Islet precursor cell (in vitro differentiated cells): ENCODE measurements around the gene EFNA5.
"Not testable (repeated sequence)": the region's sequence is repeated elsewhere in the genome, so short reads cannot be mapped to it uniquely, and the experiment has no call there.

Source experiments
- DNase-seq: peaks from one replicate; pipeline ENCODE4 v3.0.0-alpha.2; 2018

Gene EFNA5

DNA sequence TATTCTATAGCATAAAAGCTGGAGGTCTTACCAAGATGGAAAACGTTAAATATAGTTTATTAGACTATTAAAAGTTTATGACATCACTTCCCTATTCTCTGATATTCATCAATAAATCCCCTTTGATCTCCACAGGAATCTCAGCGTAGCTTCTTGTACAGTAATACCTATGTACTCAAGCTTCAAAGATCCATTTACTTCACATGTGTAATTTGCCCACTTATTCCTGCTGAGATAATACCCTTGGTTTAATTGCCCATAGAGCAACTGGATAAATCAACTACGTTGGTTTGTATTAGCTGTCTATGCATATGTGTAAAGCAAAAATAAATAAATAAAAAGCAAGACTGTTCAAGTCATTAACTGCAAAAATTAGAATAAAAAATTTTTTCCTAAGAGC, 219.7 kb downstream of the EFNA5 start:
- no peak for DNase-seq

GRCh38 chr5:107450531-107450930, 220.2 kb downstream of the EFNA5 start:
- no peak for DNase-seq

GRCh38 chr5:107449369-107449768, 221.4 kb downstream of the EFNA5 start:
- DNase-seq: no peak

GRCh38 chr5:107447587-107447986, 223.2 kb downstream of the EFNA5 start:
- DNase-seq: no peak

GRCh38 chr5:107446972-107447371, 223.8 kb downstream of the EFNA5 start:
- DNase-seq: no peak

- no peak for DNase-seq
Measured at GRCh38 chr5:107444300-107444699, 226.4 kb downstream of the EFNA5 start.

DNA sequence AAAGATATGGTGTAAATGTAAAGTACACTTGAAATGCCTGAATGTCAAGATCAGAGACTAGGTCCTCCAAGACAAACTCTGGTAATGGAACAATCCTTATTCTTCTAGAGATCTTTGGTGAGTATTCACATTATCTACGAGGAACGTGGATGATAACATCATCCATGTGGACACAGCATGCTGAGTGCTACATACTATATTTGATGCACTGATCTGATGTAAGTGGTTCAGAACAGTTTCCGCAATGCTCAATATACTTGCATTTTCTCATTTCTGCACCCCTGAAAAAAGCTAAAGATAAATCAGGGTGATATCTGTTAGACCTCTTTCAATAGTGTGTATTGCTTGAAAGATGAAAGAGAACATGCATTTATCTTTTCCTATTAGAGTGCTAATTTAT, 226.8 kb downstream of the EFNA5 start:
- DNase-seq: no peak

GRCh38 chr5:107442452-107442851, 228.3 kb downstream of the EFNA5 start:
- DNase-seq: no peak

DNA sequence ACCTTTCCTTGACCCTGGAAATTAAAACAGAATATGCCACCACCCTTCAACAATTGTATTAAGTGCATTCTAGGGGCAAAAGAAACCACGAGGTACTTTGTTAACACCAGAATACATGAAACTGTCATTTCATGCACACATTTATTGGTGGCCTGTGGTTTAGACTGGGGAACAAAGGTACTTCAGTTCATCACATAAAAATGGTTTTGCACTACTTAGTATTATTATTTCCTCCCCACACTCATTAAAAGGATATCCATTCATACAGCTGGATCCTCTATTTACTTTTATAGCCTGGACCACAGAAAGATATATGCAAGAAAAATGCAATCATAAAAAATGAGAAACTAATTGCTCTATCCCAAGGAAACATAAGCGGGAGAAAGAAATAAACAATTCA, 230.9 kb downstream of the EFNA5 start:
- DNase-seq: no peak

DNA sequence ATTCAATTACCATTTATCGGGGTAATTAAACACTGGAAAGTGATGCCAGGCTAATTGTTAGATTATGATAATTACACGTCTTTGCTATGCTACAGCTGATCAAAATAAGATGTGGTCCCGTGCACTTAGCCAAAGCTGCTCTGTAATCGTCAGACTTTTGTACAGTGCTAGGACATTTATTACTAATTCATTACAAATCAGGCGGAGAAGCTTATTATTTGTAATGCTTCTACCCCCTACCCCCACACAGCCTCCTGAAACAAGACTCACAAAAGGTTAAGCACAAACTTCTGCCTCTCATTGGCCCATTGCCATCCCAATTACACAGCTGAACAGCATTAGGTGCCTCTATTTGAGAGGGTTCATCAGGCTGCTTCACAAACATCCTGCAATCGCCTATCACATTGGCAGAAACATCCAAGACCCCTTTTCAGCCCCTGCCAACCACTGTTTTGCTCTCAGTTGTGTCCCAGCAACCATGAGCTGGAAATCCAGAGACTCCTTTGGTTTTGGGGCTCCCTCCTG, 232.7 kb downstream of the EFNA5 start:
- DNase-seq: no peak

DNA sequence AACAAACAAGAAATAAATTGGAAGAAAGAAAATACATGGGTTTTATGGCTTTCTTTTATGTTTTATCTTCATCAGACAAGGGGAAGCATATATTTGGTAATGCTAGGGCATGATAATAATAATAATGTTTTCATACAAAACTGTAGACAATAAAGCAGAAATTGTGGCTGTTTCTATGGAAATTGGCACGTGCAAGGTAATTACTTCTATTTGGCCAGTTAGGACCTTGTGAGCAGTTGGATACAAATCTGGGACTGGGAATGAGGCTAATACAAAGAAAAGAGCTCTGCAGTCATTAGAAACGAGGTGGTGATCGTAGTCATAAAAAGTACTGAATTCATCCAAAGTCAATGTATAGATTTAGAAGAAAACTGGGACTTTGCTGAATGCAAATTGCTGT, 233.6 kb downstream of the EFNA5 start:
- DNase-seq: no peak

DNA sequence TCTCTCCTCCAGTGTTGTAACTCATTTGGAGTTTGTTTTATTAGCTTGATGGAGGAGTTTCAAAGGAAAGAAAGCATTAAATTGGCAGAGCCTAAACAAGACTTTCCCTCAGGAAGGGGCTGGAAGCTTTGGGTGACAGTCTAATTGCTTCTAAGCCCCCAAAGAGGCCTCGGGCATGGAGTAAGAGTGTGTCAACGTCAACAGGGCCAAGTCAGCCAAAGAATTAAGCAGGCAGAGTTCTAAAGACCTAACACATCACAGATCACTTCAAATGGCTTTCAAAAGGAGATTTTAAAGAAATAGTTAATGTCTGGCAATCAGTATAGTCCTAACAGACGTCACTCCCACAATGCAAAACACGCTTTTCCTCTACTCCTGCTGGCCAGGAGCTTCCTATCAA, 234.5 kb downstream of the EFNA5 start:
- DNase-seq: no peak

- no peak for DNase-seq
Measured at GRCh38 chr5:107435061-107435460, 235.7 kb downstream of the EFNA5 start.

- DNase-seq: not testable (repeated sequence)
Measured at GRCh38 chr5:107433646-107434045, 237.1 kb downstream of the EFNA5 start.

- DNase-seq: no peak
Measured at GRCh38 chr5:107431998-107432397, 238.7 kb downstream of the EFNA5 start.

- no peak for DNase-seq
Measured at GRCh38 chr5:107431536-107431935, 239.2 kb downstream of the EFNA5 start.

DNA sequence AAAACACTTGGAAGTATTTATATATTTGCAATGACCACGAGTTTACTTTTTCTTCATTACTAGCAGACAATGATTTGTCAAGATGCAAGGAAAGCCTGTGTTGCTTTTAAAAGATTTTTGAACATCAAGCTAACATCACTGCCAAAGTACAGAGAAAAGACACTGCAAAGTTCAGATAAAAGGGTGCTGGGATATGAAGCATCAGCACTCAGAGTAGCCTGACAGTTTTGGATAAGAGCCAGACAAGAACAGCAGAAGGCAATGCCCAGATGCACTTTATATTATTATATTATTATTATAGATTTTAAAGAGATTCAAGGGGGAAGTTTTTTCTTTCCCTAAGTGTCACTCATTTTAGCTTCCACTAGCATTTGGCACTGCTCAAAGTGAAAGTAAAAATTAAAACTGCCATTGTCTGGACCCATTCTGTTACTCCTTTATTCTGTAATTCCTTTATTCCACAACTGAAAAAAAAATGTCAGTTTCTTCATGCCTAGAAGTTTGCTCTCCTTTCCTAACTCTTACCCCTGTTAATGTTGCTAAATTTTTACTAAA, 240.6 kb downstream of the EFNA5 start:
- DNase-seq: no peak

DNA sequence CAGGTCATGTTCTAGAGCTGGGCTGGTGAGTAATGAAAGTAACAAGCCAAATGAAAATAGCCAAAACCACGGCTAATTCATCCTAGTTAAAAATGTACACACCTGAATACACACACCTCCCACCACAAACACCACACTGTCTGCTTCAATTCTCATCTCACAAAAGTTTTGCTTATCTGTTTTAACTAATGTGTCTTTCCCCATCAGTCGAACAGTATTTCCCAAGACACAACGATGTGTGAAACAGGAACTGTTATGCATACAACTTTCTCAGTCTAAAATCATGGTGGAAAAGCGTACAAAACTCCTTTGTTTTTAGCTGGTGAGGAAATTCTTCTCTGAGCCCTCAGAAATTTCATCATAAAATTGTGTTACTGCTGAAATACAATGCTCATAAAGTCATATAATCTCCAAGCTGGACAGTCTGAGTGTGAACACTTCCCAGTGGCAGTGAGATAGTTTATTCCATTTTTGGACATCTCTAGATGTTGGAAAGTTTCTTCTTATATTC, 242.4 kb downstream of the EFNA5 start:
- DNase-seq: no peak

DNA sequence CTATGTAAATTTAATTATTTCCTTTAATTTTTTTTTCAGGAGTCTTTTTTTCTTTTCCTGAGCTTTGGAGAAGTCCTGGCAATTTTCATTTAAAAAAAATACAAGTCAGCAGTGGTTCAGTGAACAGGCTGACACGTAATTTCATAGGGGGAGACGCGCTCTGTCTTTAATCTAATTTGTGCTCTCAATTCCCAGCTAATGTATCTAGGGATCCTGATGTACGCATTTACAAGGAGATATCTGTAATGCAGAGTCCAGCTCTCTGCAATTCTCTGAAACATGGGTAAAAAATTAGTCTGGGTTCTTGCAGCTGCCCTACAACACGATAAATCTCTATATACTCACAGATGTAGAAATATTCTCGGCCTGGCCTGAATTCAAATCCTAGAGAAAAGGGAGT, 243.9 kb downstream of the EFNA5 start:
- no peak for DNase-seq

DNA sequence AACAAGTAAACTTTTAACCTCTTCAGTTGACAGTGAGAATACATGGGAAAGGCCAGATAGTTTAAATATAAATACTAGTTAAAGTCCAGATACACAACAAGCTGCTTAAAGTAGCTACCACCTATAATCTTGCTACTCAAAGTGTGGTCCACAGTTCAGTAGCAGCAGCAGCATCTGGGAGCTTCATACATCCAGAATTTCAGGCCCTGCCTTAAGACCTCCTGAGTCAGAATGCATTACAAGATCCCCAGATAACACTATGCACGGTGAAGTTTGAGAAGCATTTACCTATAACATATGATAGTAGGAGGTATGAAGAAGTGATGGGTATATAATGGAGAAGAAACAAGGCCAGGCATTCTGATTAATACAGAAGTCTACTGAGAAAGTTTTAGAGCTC, 244.5 kb downstream of the EFNA5 start:
- DNase-seq: no peak

- DNase-seq: no peak
Measured at GRCh38 chr5:107425541-107426031, 245.2 kb downstream of the EFNA5 start.

DNA sequence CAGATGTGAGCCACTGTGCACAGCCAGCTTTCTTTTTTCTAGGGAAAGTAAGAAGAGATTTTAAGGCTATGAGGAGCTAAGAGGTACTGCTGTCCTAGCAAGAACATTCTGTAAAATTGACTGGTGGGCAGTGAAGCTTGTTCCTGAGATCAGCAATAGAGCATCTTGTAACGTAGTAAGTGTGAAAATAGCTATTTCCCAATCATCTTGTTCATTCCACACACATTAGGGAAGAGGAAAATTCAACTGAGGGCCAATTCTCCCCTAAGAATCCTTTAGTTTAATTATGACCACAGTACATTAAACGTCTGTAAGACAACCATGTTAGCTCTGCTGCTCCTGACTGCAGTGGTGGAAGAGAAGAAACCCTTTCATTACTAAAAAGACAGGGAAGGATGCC, 246.2 kb downstream of the EFNA5 start:
- no peak for DNase-seq

DNA sequence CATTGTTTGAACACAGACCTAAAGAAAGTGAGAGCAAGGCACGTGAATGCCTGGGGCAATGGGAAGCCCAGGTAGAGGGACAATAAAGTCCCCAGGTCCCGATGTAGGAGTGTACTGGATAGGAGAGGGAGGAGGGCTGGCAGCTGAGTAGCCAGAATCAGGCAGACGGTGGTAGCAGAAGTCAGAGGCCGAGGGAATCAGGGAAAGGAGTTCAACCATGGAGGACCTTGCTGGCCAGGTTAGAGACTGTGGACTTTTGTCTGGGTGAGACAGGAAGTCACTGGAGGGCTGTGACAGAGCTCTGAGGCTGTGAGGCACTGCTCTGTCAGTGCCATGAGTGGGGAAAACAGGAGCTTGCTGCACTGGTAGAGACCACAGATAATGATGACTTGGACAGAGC, 248.2 kb downstream of the EFNA5 start:
- peak; percentile 68 for DNase-seq

GRCh38 chr5:107419498-107419897, 251.2 kb downstream of the EFNA5 start:
- no peak for DNase-seq

GRCh38 chr5:107418902-107419301, 251.8 kb downstream of the EFNA5 start:
- DNase-seq: no peak
